IMR-90 (cell line): ENCODE data around the gene PLCG1. TPM values are rescaled to one million over a fixed set of nuclear protein-coding genes. Genes with fewer than 3 reads are reported as not detected.

ENCODE experiments used
- ATAC-seq: fragments of 200-7000 bp; cut with Tn5 transposase; 2 replicates; pipeline ENCODE4 v1.9.1; 2020; ENCODE audit warnings: low read depth, mild to moderate bottlenecking, moderate library complexity
- BruUV-seq: library from RNA; stranded (reverse); fragments of 400-500 nt; replicated peaks from 2 replicates; lab custom pipeline; 2021; lab: Mats Ljungman, UMichigan
- CTCF ChIA-PET: fragments of 300-600 bp; formaldehyde crosslinking; extraction: SDS; loops from one replicate; lab custom pipeline; 2021; ENCODE audit warnings: antibody characterized with exemption; lab: Yijun Ruan, JAX
- POLR2A ChIA-PET: fragments of 300-600 bp; sonication (Branson Sonifier 250); formaldehyde crosslinking; loops from one replicate; lab custom pipeline; 2022; ENCODE audit warnings: antibody characterized with exemption; ENCODE audit not compliant: unreplicated experiment; lab: Charles Lee
- DNase-seq: peaks from one replicate; pipeline ENCODE4 v3.0.0; 2013
- H2AFZ ChIP-seq: replicated peaks from 2 replicates; pipeline ENCODE3; 2013; ENCODE audit warnings: low read length, mild to moderate bottlenecking; ENCODE audit not compliant: poor library complexity
- H2AK5ac ChIP-seq: 2 replicates; pipeline ENCODE4 v1.6.1; 2013; ENCODE audit warnings: low read depth, low read length, inconsistent platforms
- H2AK9ac ChIP-seq: replicated peaks from 2 replicates; pipeline ENCODE3; 2013; ENCODE audit warnings: mild to moderate bottlenecking, low read depth, low read length, moderate library complexity; ENCODE audit not compliant: poor library complexity
- H2BK120ac ChIP-seq: 2 replicates; pipeline ENCODE4 v1.6.1; 2013; ENCODE audit warnings: low read depth, low read length, inconsistent platforms
- H2BK15ac ChIP-seq: 3 replicates; pipeline ENCODE4 v1.6.1; 2013; ENCODE audit warnings: low read depth, low read length, inconsistent platforms
- H2BK20ac ChIP-seq: 2 replicates; pipeline ENCODE4 v1.6.1; 2013; ENCODE audit warnings: low read depth, mild to moderate bottlenecking, inconsistent platforms, low read length, moderate library complexity
- H2BK5ac ChIP-seq: 2 replicates; pipeline ENCODE4 v1.6.1; 2013; ENCODE audit warnings: mild to moderate bottlenecking, low read depth, low read length, inconsistent platforms; ENCODE audit not compliant: poor library complexity, severe bottlenecking
- H3K14ac ChIP-seq: replicated peaks from 2 replicates; pipeline ENCODE4 v1.6.1; 2013; ENCODE audit warnings: low read depth, low read length, inconsistent platforms
- H3K18ac ChIP-seq: 2 replicates; pipeline ENCODE4 v1.6.1; 2013; ENCODE audit warnings: low read depth, low read length, control low read depth
- H3K23ac ChIP-seq: 2 replicates; pipeline ENCODE4 v1.6.1; 2013; ENCODE audit warnings: low read depth, low read length, inconsistent platforms
- H3K27ac ChIP-seq: 2 replicates; pipeline ENCODE4 v1.5.1; 2013; ENCODE audit warnings: mild to moderate bottlenecking, control low read depth, low read length; ENCODE audit not compliant: insufficient read depth
- H3K27me3 ChIP-seq: 2 replicates; pipeline ENCODE4 v1.6.1; 2013; ENCODE audit warnings: low read length; ENCODE audit not compliant: control insufficient read depth, insufficient read depth
- H3K36me3 ChIP-seq: 2 replicates; pipeline ENCODE4 v1.6.1; 2013; ENCODE audit warnings: low read length, mixed read lengths; ENCODE audit not compliant: control insufficient read depth, insufficient read depth
- H3K4ac ChIP-seq: 2 replicates; pipeline ENCODE4 v1.6.1; 2013; ENCODE audit warnings: low read depth, low read length, inconsistent platforms
- H3K4me1 ChIP-seq: 2 replicates; pipeline ENCODE4 v1.6.1; 2013; ENCODE audit warnings: low read length, mixed read lengths; ENCODE audit not compliant: control insufficient read depth, insufficient read depth
- H3K4me2 ChIP-seq: 2 replicates; pipeline ENCODE4 v1.6.1; 2013; ENCODE audit warnings: low read depth, mild to moderate bottlenecking, control low read depth, low read length, moderate library complexity
- H3K4me3 ChIP-seq: 2 replicates; pipeline ENCODE4 v1.5.1; 2013; ENCODE audit warnings: low read depth, mild to moderate bottlenecking, control low read depth, low read length, moderate library complexity; ENCODE audit not compliant: insufficient read depth
- H3K56ac ChIP-seq: 2 replicates; pipeline ENCODE4 v1.6.1; 2013; ENCODE audit warnings: low read length, inconsistent platforms; ENCODE audit not compliant: insufficient read depth; ENCODE audit errors: extremely low read depth
- H3K79me1 ChIP-seq, 2 experiments: 2 replicates each; pipeline ENCODE4 v1.6.1; 2013; ENCODE audit warnings: low read length in 2 of 2, inconsistent platforms in 1 of 2, low read depth in 1 of 2
- H3K9ac ChIP-seq: 2 replicates; pipeline ENCODE4 v1.6.1; 2013; ENCODE audit warnings: low read depth, low read length, control low read depth
- H3K9me1 ChIP-seq: 2 replicates; pipeline ENCODE4 v1.6.1; 2013; ENCODE audit warnings: low read length, inconsistent platforms; ENCODE audit not compliant: insufficient read depth
- H3K9me3 ChIP-seq: 2 replicates; pipeline ENCODE4 v1.6.1; 2013; ENCODE audit warnings: low read length; ENCODE audit not compliant: control insufficient read depth, insufficient read depth
- H4K20me1 ChIP-seq: 2 replicates; pipeline ENCODE4 v1.6.1; 2013; ENCODE audit warnings: low read length, inconsistent platforms; ENCODE audit not compliant: insufficient read depth
- H4K5ac ChIP-seq: 2 replicates; pipeline ENCODE4 v1.6.1; 2013; ENCODE audit warnings: mild to moderate bottlenecking, low read depth, low read length, control low read depth
- H4K8ac ChIP-seq, 2 experiments: 2 replicates each; pipeline ENCODE4 v1.6.1; 2013; ENCODE audit warnings: low read depth in 2 of 2, low read length in 2 of 2, control low read depth in 1 of 2, inconsistent platforms in 1 of 2
- H4K91ac ChIP-seq: 2 replicates; pipeline ENCODE4 v1.6.1; 2013; ENCODE audit warnings: low read depth, low read length, inconsistent platforms; ENCODE audit not compliant: insufficient read depth
- CEBPB ChIP-seq: IDR thresholded peaks from 2 replicates; pipeline ENCODE4 v1.6.1; 2012; ENCODE audit warnings: low read depth, low read length, improper control_type of control experiment
- CHD1 ChIP-seq: IDR thresholded peaks from 2 replicates; pipeline ENCODE4 v1.6.1; 2012; ENCODE audit warnings: low read depth, low read length, improper control_type of control experiment
- FOS ChIP-seq: fragments of 150-350 bp; IDR thresholded peaks from 2 replicates; pipeline ENCODE4 v1.6.1; 2016; ENCODE audit warnings: low read depth, low read length
- MAZ ChIP-seq: IDR thresholded peaks from 2 replicates; pipeline ENCODE4 v1.6.1; 2012; ENCODE audit warnings: low read depth, mild to moderate bottlenecking, low read length, improper control_type of control experiment, moderate library complexity, borderline replicate concordance
- MXI1 ChIP-seq: IDR thresholded peaks from 2 replicates; pipeline ENCODE4 v1.6.1; 2012; ENCODE audit warnings: low read depth, mild to moderate bottlenecking, low read length, moderate library complexity, borderline replicate concordance
- NFE2L2 ChIP-seq: fragments of 150-350 bp; IDR thresholded peaks from 2 replicates; pipeline ENCODE4 v1.6.1; 2016; ENCODE audit warnings: low read depth, mild to moderate bottlenecking, low read length
- POLR2A ChIP-seq: IDR thresholded peaks from 2 replicates; pipeline ENCODE4 v1.6.1; 2012; ENCODE audit warnings: mild to moderate bottlenecking, low read depth, low read length
- RAD21 ChIP-seq: IDR thresholded peaks from 2 replicates; pipeline ENCODE4 v1.6.1; 2012; ENCODE audit warnings: low read length, improper control_type of control experiment
- SMC3 ChIP-seq: fragments of 150-350 bp; IDR thresholded peaks from 2 replicates; pipeline ENCODE4 v1.6.1; 2016; ENCODE audit warnings: low read depth, mild to moderate bottlenecking, antibody characterized with exemption, low read length, moderate library complexity
- WGBS, 2 experiments: methylation state at CpG; one replicate each; pipeline versions ENCODE4 v1.1.5 to v1.1.7; 2013; ENCODE audit warnings: missing lambda C conversion rate in 2 of 2; ENCODE audit not compliant: insufficient read length in 1 of 2; ENCODE audit errors: extremely low coverage in 2 of 2; 5-methylcytosine and 5-hydroxymethylcytosine counted together
- dilution Hi-C: fragments of 300-500 bp; cut with HindIII; formaldehyde crosslinking; loops from one replicate; pipeline ENCODE4 v1.14.3; 2018; ENCODE audit warnings: low sequenced_read_pairs; ENCODE audit not compliant: unreplicated experiment
- in situ Hi-C: fragments of 300-500 bp; cut with MboI; formaldehyde crosslinking; loops from 3 replicates; pipeline ENCODE4 v1.14.3; 2019; ENCODE audit warnings: low sequenced_read_pairs, inconsistent platforms, mixed read lengths
- intact Hi-C: fragments of 100-400 bp; cut with micrococcal nuclease; formaldehyde crosslinking; loops from 2 replicates; pipeline ENCODE4 v1.10.0; 2022
- polyA plus RNA-seq, 3 experiments: library from polyadenylated mRNA; depleted of rRNA; stranded (reverse); fragments of >200 nt; gene quantifications; 2 replicates each; pipeline ENCODE4 v1.2.3, GENCODE V29; 2012; ENCODE audit warnings: low replicate concordance in 1 of 3
- total RNA-seq: library from RNA; depleted of rRNA; stranded (reverse); fragments of >200 nt; gene quantifications from 2 replicates; pipeline ENCODE4 v1.2.3, GENCODE V29; 2012
- TF ChIP-seq, protein P1 (sequence below): conservative IDR thresholded peaks from 2 replicates; pipeline ENCODE4 v1.5.1; 2012; ENCODE audit warnings: mild to moderate bottlenecking, low read depth, low read length, improper control_type of control experiment
- TF ChIP-seq, protein P2 (sequence below): fragments of 150-350 bp; IDR thresholded peaks from 2 replicates; pipeline ENCODE4 v1.6.1; 2017; ENCODE audit warnings: mild to moderate bottlenecking, antibody characterized with exemption, low read length, low read depth
- TF ChIP-seq, protein P3 (sequence below): fragments of 150-350 bp; IDR thresholded peaks from 2 replicates; pipeline ENCODE4 v1.6.1; 2016; ENCODE audit warnings: low read depth, mild to moderate bottlenecking, low read length, moderate library complexity, borderline replicate concordance

PLCG1 gene
- total and polyA plus RNA-seq, 2 of the 4 experiments (the other 2 are of a cell fraction): 59.1 to 69.1 TPM

DNA sequence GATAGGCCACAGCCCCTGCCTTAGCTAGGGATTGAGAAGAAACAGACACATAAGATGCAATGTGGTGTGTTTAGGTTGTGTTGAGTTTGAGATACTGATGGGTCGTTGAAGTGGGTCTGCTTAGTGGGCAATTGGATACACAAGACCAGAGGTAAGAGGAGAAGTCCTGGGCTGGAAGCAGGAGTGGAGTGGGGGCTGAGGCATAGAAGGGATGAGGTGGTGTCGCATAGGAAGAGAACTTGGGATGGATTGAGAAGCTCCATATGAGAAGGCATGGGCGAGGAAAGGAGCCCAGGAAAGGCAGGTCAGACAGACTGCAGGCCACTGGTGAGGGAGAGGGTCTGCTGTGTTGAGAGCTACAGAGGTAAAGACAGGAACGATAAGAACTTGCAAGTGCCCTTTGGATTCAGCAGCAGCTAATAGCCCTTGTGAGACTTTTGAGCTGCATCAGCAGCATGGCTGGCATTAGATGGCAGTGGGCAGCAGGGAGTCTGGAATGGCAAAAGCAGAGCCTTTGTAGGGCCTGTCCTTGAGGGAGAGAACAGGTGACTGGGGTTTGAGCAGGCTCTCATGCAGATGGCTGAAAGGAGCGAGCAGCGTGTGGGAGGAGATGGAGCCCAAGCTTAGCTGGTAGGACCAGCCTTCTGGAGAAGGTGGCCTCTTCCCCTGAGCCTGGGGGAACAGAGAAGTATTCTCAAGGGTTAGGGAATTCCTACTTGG is 33.2 kb downstream of the PLCG1 start (continued):
- TF ChIP-seq MAZ: no peak

DNA sequence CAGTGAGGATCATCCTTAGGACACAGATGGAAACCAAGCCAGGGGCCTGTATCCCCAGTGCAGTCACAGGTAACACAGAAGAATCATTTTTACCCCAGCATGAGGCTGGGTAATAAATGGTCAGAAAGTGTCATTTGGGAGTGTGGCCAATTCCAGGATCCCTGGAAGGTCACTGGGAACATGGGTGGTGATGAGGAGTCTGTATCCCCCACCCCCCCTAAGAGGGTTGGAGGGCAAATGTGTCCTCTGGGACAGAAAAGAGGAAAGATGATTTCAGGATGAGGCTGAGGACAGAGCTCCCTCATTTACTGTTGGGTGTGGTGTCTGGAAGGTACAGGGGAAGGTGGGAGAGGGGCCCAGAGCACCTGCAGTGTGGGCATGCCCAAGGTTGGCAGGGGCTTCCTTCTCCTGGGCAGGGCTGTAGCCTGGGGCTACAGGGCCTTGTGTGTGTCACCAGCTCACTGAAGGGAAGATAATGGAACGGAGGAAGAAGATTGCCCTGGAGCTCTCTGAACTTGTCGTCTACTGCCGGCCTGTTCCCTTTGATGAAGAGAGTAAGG is 34.5 kb downstream of the PLCG1 start:
- Histone ChIP-seq H3K14ac (no peak overlapping the region), H3K9me3 (no peaks in the 10 kb centered on the region), H2AFZ (no peak overlapping the region), H3K56ac (no peak overlapping the region), H3K9ac (no peak overlapping the region), H3K4me3 (no peak overlapping the region), H3K36me3 (peaks cover 85% of the 10 kb centered on the region), H4K20me1 (peaks cover 28% of the 10 kb centered on the region), H2BK20ac (no peak overlapping the region), H4K5ac (no peak overlapping the region), H2AK9ac (no peak overlapping the region), H2BK5ac (no peak overlapping the region), H3K4me1 (peaks cover 24% of the 10 kb centered on the region), H3K4ac (no peak overlapping the region), H3K27me3 (no peaks in the 10 kb centered on the region), H3K4me2 (no peak overlapping the region), H3K79me1 (peaks cover 14 to 76% of the 10 kb centered on the region in 2 experiments; a peak in 3 of 4 replicates), H4K91ac (no peak overlapping the region), H3K18ac (no peak overlapping the region), H3K9me1 (peaks cover 14% of the 10 kb centered on the region), H2BK15ac (no peak overlapping the region), H3K23ac (no peak overlapping the region), H3K27ac (peak overlapping the region; percentile 55; the same call in 1 of the 2 replicates), H2AK5ac (no peak overlapping the region), H2BK120ac (no peak overlapping the region), H4K8ac (no peak overlapping the region)
- in situ Hi-C loops: loop anchor here (25.0 kb wide), 1 partner anchor 440 kb away; the partner anchor contains the start of gene CHD6
- intact Hi-C loops: loop anchor here (2.0 to 10.0 kb wide), 3 partner anchors 203 to 523 kb away; no protein-coding TSS in a partner anchor
- BruUV-seq: no TSS peak
- ChIA-PET CTCF (interaction anchor here (1.5 kb wide), 1 partner anchor 163 kb away, joined by 8 read pairs; no protein-coding TSS in a partner anchor), POLR2A (no interaction called here)
- no peak for DNase-seq
- dilution Hi-C loops: no loop called here
- ATAC-seq: no peak
- no CpG with 5 or more reads among the region's 3 CpGs for whole genome bisulfite sequencing, 2 experiments
- TF ChIP-seq SMC3 (no peak), MXI1 (no peak), NFE2L2 (no peak), POLR2A (no peak), RAD21 (no peak), CHD1 (no peak), FOS (no peak), CEBPB (no peak)
- TF ChIP-seq, protein P1, sequence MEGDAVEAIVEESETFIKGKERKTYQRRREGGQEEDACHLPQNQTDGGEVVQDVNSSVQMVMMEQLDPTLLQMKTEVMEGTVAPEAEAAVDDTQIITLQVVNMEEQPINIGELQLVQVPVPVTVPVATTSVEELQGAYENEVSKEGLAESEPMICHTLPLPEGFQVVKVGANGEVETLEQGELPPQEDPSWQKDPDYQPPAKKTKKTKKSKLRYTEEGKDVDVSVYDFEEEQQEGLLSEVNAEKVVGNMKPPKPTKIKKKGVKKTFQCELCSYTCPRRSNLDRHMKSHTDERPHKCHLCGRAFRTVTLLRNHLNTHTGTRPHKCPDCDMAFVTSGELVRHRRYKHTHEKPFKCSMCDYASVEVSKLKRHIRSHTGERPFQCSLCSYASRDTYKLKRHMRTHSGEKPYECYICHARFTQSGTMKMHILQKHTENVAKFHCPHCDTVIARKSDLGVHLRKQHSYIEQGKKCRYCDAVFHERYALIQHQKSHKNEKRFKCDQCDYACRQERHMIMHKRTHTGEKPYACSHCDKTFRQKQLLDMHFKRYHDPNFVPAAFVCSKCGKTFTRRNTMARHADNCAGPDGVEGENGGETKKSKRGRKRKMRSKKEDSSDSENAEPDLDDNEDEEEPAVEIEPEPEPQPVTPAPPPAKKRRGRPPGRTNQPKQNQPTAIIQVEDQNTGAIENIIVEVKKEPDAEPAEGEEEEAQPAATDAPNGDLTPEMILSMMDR: no peak
- TF ChIP-seq, protein P2, sequence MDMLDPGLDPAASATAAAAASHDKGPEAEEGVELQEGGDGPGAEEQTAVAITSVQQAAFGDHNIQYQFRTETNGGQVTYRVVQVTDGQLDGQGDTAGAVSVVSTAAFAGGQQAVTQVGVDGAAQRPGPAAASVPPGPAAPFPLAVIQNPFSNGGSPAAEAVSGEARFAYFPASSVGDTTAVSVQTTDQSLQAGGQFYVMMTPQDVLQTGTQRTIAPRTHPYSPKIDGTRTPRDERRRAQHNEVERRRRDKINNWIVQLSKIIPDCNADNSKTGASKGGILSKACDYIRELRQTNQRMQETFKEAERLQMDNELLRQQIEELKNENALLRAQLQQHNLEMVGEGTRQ: no peak
- TF ChIP-seq, protein P3, sequence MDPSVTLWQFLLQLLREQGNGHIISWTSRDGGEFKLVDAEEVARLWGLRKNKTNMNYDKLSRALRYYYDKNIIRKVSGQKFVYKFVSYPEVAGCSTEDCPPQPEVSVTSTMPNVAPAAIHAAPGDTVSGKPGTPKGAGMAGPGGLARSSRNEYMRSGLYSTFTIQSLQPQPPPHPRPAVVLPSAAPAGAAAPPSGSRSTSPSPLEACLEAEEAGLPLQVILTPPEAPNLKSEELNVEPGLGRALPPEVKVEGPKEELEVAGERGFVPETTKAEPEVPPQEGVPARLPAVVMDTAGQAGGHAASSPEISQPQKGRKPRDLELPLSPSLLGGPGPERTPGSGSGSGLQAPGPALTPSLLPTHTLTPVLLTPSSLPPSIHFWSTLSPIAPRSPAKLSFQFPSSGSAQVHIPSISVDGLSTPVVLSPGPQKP: no peak
